GM21737 (cell line): ENCODE measurements around the gene UMODL1.

Source experiments
- ATAC-seq: cut with Tn5 transposase; IDR thresholded peaks from one replicate; pipeline ENCODE4 v1.9.1; 2021; ENCODE audit warnings: mild to moderate bottlenecking, moderate library complexity; ENCODE audit not compliant: unreplicated experiment

The UMODL1 gene

GRCh38 chr21:42182713-42183371 is 111.7 kb downstream of the UMODL1 start:
- ATAC-seq: no peak

- no peak for ATAC-seq
Observed at GRCh38 chr21:42183374-42184266, 112.5 kb downstream of the UMODL1 start.

GRCh38 chr21:42186591-42186990 is 115.5 kb downstream of the UMODL1 start:
- no peak for ATAC-seq

GRCh38 chr21:42187976-42188653 is 117.0 kb downstream of the UMODL1 start:
- ATAC-seq: peak; percentile 93

GRCh38 chr21:42188663-42189062 is 117.5 kb downstream of the UMODL1 start:
- ATAC-seq: no peak

GRCh38 chr21:42189431-42189830 is 118.3 kb downstream of the UMODL1 start:
- no peak for ATAC-seq

GRCh38 chr21:42189860-42190485 is 118.9 kb downstream of the UMODL1 start:
- no peak for ATAC-seq

- no peak for ATAC-seq
Observed at GRCh38 chr21:42190486-42190863, 119.4 kb downstream of the UMODL1 start.

GRCh38 chr21:42191064-42191463 is 119.9 kb downstream of the UMODL1 start:
- ATAC-seq: no peak

- ATAC-seq: no peak
Observed at GRCh38 chr21:42191696-42192595, 120.8 kb downstream of the UMODL1 start.
